Panc1 (cell line): ENCODE measurements around the gene SOX3. TPM values are rescaled to one million over a fixed set of nuclear protein-coding genes. Genes with fewer than 3 reads are reported as not detected.

Experiments
- ATAC-seq: fragments of 200-7000 bp; cut with Tn5 transposase; 2 replicates; pipeline ENCODE4 v1.9.1; 2020; ENCODE audit warnings: mild to moderate bottlenecking, moderate library complexity
- BruUV-seq: library from RNA; stranded (reverse); fragments of 400-500 nt; replicated peaks from 2 replicates; lab custom pipeline; 2021; lab: Mats Ljungman, UMichigan
- CTCF ChIA-PET: fragments of 300-600 bp; sonication (Branson Sonifier 250); formaldehyde crosslinking; loops from one replicate; lab custom pipeline; 2022; ENCODE audit warnings: antibody characterized with exemption; lab: Charles Lee
- POLR2A ChIA-PET: fragments of 300-600 bp; sonication (Branson Sonifier 250); formaldehyde crosslinking; loops from one replicate; lab custom pipeline; 2022; ENCODE audit warnings: antibody characterized with exemption; lab: Charles Lee
- DNase-seq: peaks from one replicate; pipeline ENCODE4 v3.0.0-alpha.2; 2010; ENCODE audit warnings: low read depth, low spot score
- H3K27ac ChIP-seq: 2 replicates; pipeline ENCODE4 v1.5.1; 2011; ENCODE audit warnings: mild to moderate bottlenecking, low read length, inconsistent platforms
- H3K27me3 ChIP-seq: fragments of 200-500 bp; sonication (Bioruptor generic); 2 replicates; pipeline ENCODE4 v1.6.0; 2014; ENCODE audit warnings: low read length, inconsistent platforms; ENCODE audit not compliant: control insufficient read depth, insufficient read depth
- H3K36me3 ChIP-seq: fragments of 200-500 bp; sonication (Bioruptor generic); 2 replicates; pipeline ENCODE4 v1.5.1; 2014; ENCODE audit warnings: inconsistent platforms, mild to moderate bottlenecking, low read length, moderate library complexity; ENCODE audit not compliant: control insufficient read depth, insufficient read depth
- H3K4me1 ChIP-seq: 2 replicates; pipeline ENCODE4 v1.5.1; 2011; ENCODE audit warnings: inconsistent platforms, mild to moderate bottlenecking, low read length, moderate library complexity; ENCODE audit not compliant: control insufficient read depth, insufficient read depth
- H3K4me3 ChIP-seq, 2 experiments: 2 replicates each; pipeline ENCODE4 v1.5.1; 2011 to 2012; ENCODE audit warnings: low read depth in 2 of 2, low read length in 2 of 2, mild to moderate bottlenecking in 2 of 2, inconsistent platforms in 1 of 2, moderate library complexity in 1 of 2
- H3K9me3 ChIP-seq: fragments of 200-500 bp; sonication (Bioruptor generic); 2 replicates; pipeline ENCODE4 v1.5.1; 2014; ENCODE audit warnings: low read depth, mild to moderate bottlenecking, inconsistent platforms, low read length, moderate library complexity; ENCODE audit not compliant: control insufficient read depth, insufficient read depth
- POLR2AphosphoS5 ChIP-seq: IDR thresholded peaks from 2 replicates; pipeline ENCODE4 v1.6.1; 2012; ENCODE audit warnings: mild to moderate bottlenecking, low read depth, low read length, moderate library complexity
- SIN3A ChIP-seq: IDR thresholded peaks from 2 replicates; pipeline ENCODE4 v1.6.1; 2012; ENCODE audit warnings: low read depth, mild to moderate bottlenecking, low read length, moderate library complexity, borderline replicate concordance; ENCODE audit not compliant: insufficient read depth
- TCF7L2 ChIP-seq: IDR thresholded peaks from 2 replicates; pipeline ENCODE4 v1.6.1; 2011; ENCODE audit warnings: mild to moderate bottlenecking, low read depth, low read length, inconsistent platforms
- in situ Hi-C: cut with HindIII; loops from 2 replicates; pipeline ENCODE4 v1.10.0; 2016; ENCODE audit warnings: low sequenced_read_pairs, low pct_unique_long_range_greater_than_20kb
- intact Hi-C: fragments of 100-400 bp; cut with micrococcal nuclease; formaldehyde crosslinking; loops from one replicate; pipeline ENCODE4 v1.10.0; 2022; ENCODE audit not compliant: unreplicated experiment
- total RNA-seq: library from RNA; stranded (reverse); gene quantifications from one replicate; pipeline ENCODE4 v1.2.1, GENCODE V29; 2021; ENCODE audit not compliant: unreplicated experiment
- TF ChIP-seq, protein P1 (sequence below), 2 experiments: IDR thresholded peaks; 2 replicates each; pipeline ENCODE4 v1.6.1; 2011 to 2012; ENCODE audit warnings: low read depth in 2 of 2, control low read depth in 1 of 2, low read length in 1 of 2, mild to moderate bottlenecking in 1 of 2, moderate library complexity in 1 of 2; ENCODE audit not compliant: insufficient read depth in 1 of 2
- TF ChIP-seq, protein P2 (sequence below): fragments of 450-650 bp; IDR thresholded peaks from 2 replicates; pipeline ENCODE4 v1.5.1; 2017; ENCODE audit warnings: mild to moderate bottlenecking

Gene SOX3
- total RNA-seq, 1 experiment from 2014 or later = not detected

DNA sequence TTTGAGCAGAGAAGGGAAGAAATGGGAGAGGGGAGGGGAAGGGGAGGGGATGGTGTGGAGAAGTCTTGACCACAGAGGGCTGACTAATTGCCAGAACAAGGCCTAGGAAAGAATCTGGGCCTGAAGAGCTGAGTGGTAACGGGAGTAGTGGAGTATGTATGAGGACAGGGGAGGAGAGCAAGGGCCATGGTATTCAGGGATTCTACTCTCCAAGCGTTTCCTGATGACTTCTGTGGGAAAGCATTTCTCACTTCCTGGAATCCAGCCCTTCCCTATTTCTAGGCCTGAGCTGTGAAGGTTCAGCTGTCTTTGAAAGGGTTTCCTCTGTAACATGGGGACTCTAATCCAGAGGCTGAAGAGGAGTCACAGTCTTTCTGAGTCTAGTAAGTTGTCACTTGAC is 19.7 kb upstream of the SOX3 start:
- no peaks in the 10 kb centered on the region for H3K36me3 ChIP-seq
- ATAC-seq (no peak), DNase-seq (no peak)
- H3K4me3 ChIP-seq = no peak overlapping the region
- ChIA-PET POLR2A (no interaction called here), CTCF (no interaction called here)
- intact Hi-C loops = no loop called here
- no TSS peak for BruUV-seq
- H3K4me1 ChIP-seq = no peaks in the 10 kb centered on the region
- in situ Hi-C loops = no loop called here
- H3K27me3 ChIP-seq = no peaks in the 10 kb centered on the region
- no peaks in the 10 kb centered on the region for H3K9me3 ChIP-seq
- H3K27ac ChIP-seq = no peak overlapping the region
- TF ChIP-seq, protein P1, sequence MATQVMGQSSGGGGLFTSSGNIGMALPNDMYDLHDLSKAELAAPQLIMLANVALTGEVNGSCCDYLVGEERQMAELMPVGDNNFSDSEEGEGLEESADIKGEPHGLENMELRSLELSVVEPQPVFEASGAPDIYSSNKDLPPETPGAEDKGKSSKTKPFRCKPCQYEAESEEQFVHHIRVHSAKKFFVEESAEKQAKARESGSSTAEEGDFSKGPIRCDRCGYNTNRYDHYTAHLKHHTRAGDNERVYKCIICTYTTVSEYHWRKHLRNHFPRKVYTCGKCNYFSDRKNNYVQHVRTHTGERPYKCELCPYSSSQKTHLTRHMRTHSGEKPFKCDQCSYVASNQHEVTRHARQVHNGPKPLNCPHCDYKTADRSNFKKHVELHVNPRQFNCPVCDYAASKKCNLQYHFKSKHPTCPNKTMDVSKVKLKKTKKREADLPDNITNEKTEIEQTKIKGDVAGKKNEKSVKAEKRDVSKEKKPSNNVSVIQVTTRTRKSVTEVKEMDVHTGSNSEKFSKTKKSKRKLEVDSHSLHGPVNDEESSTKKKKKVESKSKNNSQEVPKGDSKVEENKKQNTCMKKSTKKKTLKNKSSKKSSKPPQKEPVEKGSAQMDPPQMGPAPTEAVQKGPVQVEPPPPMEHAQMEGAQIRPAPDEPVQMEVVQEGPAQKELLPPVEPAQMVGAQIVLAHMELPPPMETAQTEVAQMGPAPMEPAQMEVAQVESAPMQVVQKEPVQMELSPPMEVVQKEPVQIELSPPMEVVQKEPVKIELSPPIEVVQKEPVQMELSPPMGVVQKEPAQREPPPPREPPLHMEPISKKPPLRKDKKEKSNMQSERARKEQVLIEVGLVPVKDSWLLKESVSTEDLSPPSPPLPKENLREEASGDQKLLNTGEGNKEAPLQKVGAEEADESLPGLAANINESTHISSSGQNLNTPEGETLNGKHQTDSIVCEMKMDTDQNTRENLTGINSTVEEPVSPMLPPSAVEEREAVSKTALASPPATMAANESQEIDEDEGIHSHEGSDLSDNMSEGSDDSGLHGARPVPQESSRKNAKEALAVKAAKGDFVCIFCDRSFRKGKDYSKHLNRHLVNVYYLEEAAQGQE (IDR thresholded peaks at IDR 0.05; ENCODE audit: insufficient read depth in 1 of 2, low read depth in 2 of 2, low read length in 1 of 2) = no peak
- TF ChIP-seq TCF7L2 (no peak), SIN3A (no peak), POLR2AphosphoS5 (no peak)
- TF ChIP-seq, protein P2, sequence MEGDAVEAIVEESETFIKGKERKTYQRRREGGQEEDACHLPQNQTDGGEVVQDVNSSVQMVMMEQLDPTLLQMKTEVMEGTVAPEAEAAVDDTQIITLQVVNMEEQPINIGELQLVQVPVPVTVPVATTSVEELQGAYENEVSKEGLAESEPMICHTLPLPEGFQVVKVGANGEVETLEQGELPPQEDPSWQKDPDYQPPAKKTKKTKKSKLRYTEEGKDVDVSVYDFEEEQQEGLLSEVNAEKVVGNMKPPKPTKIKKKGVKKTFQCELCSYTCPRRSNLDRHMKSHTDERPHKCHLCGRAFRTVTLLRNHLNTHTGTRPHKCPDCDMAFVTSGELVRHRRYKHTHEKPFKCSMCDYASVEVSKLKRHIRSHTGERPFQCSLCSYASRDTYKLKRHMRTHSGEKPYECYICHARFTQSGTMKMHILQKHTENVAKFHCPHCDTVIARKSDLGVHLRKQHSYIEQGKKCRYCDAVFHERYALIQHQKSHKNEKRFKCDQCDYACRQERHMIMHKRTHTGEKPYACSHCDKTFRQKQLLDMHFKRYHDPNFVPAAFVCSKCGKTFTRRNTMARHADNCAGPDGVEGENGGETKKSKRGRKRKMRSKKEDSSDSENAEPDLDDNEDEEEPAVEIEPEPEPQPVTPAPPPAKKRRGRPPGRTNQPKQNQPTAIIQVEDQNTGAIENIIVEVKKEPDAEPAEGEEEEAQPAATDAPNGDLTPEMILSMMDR = no peak

DNA sequence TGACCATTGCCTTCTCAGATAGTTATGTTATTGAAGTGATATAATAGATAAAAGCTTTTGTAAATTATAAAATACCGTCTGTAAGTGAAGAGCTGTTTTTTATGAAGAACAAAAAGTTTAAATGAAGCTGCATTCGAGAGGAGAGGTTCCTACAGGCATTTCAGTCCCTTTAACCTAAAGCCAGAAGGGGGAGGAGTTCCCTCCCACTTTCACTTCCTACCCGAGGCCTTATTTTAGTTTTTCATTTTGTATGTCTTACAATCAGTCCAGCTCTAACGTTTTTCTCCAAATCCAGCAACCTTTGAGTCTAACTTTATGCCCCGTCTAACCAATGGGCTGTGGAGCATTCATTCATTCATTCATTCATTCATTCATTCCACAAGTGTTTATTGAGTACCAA is 16.5 kb upstream of the SOX3 start:
- H3K27me3 ChIP-seq = no peaks in the 10 kb centered on the region
- intact Hi-C loops (no loop called here), in situ Hi-C loops (no loop called here)
- no peaks in the 10 kb centered on the region for H3K9me3 ChIP-seq
- CTCF ChIA-PET = no interaction called here
- no peak overlapping the region for H3K27ac ChIP-seq
- H3K4me3 ChIP-seq = no peak overlapping the region
- POLR2A ChIA-PET = no interaction called here
- H3K36me3 ChIP-seq = no peaks in the 10 kb centered on the region
- ATAC-seq (no peak), DNase-seq (no peak)
- no TSS peak for BruUV-seq
- no peak for TF ChIP-seq POLR2AphosphoS5
- H3K4me1 ChIP-seq = no peaks in the 10 kb centered on the region

DNA sequence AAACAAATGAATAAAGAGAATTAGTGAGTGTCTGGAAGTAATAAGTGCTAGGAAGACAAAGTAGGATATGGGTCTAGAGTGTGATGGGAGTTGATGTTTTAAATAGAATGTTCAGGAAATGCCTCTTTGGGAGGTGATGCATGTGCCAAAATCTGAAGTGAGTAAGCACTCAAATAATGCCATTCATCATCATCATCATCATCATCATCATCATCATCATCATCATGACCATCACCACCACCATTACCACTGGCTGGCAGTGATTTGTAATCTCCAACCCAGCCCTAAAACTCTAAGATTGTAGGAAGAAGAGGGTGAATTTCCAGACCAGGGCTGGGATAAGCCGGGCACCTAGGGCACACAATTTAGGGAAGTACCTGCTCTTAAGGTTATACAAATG is 9.7 kb upstream of the SOX3 start:
- H3K36me3 ChIP-seq = no peaks in the 10 kb centered on the region
- H3K4me1 ChIP-seq = no peaks in the 10 kb centered on the region
- H3K9me3 ChIP-seq = no peaks in the 10 kb centered on the region
- no peak for DNase-seq
- H3K27me3 ChIP-seq = no peaks in the 10 kb centered on the region
- in situ Hi-C loops = no loop called here
- TF ChIP-seq, protein P2 = no peak
- TF ChIP-seq, protein P1 (IDR thresholded peaks at IDR 0.05; ENCODE audit: insufficient read depth in 1 of 2, low read depth in 2 of 2, low read length in 1 of 2) = no peak
- TF ChIP-seq SIN3A (no peak), POLR2AphosphoS5 (no peak), TCF7L2 (no peak)
- no TSS peak for BruUV-seq
- intact Hi-C loops = no loop called here
- no peak for ATAC-seq
- ChIA-PET CTCF (no interaction called here), POLR2A (no interaction called here)
- no peak overlapping the region for H3K27ac ChIP-seq
- H3K4me3 ChIP-seq = no peak overlapping the region
